ENCODE results near the gene FHIT. TPM values are rescaled to one million over a fixed set of nuclear protein-coding genes. Genes with fewer than 3 reads are reported as not detected.

FHIT gene
- total RNA-seq, 1 experiment from 2014 or later = 9.8 TPM

DNA sequence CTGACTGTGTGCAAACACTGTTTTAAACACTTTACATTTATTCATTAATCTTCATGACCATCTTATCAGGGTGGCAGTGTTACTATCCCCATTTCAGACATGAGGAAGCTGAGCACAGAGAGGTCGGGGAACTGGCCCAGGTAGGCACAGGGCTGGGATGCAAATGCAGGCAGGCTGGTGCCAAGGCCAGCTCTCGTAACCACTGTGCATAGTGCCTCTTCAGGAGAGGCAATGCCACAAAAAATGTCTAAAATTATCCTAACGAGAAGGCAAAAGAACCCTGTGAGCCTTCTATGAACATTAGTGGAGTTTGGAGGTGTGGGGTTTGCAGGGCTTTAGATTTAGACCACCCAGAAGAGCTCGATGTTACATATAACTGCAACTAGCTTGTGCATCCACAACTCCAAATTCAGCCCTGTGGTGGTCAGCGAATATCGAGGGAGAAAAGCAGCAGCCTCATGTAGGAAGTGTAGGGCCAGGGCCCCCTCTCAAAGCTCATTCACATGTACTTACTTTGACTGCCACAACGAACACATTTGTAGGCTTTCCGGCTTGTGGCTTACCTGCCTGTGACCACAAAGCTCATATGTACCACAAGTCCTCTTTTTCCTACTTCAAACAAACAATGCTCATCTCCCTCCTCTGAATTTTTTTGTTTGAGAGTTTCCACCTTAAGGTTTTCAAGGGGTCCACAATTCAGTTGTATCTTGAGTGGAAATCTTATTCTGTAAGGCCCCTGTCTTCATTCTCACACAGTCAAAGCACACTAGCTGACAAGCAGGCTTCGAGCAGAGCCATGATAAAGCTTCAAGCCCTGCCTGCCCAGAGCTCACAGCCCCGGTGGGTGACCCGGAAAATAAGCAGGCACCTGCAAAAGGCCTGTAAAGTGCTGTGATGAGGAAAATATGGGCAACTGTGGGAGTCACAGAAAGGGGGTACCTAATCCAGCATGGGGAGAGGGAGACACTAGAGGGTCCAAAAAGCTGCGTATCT lies 1478.5 kb downstream of the FHIT start:
- Histone ChIP-seq H3K36me3 (ENCODE audit: low read depth) (no peaks in the 10 kb centered on the region), H3K27me3 (ENCODE audit: insufficient read depth, low read depth) (no peaks in the 10 kb centered on the region), H3K4me3 (no peak overlapping the region), H3F3A (ENCODE audit: insufficient read depth, low read depth) (no peaks in the 10 kb centered on the region), H2AFZ (no peak overlapping the region), H4K20me1 (ENCODE audit: insufficient read depth) (no peaks in the 10 kb centered on the region), H3K4me1 (replicated peaks; ENCODE audit: insufficient read depth) (no peaks in the 10 kb centered on the region), H3K27ac (no peak overlapping the region), H3K9me2 (ENCODE audit: insufficient read depth) (no peaks in the 10 kb centered on the region), H3K79me2 (ENCODE audit: low read depth) (no peaks in the 10 kb centered on the region), H3K4me2 (no peak overlapping the region), H3K9me3 (ENCODE audit: insufficient read depth, low read depth) (no peaks in the 10 kb centered on the region)
- no TSS peak for BruUV-seq (replicated peaks)
- intact Hi-C loops (cut with micrococcal nuclease; ENCODE audit: unreplicated experiment) = no loop called here
- DNase-seq = no peak
- CTCF ChIA-PET = no interaction called here
- TF ChIP-seq EZH2 (IDR thresholded peaks at IDR 0.05; ENCODE audit: low read depth) (no peak), CTCF (conservative IDR thresholded peaks at IDR 0.05) (no peak)
- POLR2A ChIA-PET (ENCODE audit: unreplicated experiment) = no interaction called here

DNA sequence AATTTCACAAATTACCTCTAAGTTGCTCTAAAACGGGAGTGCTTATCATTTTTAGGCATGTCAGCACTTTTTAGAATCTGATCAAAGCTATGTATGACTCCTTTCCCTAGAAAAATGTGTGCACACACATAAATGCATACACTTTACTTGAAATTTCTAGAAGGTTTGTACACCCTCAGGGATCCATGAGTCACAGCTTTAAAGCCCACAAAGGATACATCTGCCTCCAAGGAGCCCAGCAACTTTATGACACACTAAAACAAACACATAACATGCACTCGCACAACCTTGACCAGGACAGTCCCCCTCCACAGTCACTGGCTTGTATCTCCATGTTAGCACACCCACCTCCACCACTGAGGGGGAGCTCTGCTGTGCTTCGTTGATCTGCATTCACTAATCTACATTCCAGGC lies 1479.5 kb downstream of the FHIT start:
- H3K79me2 ChIP-seq (ENCODE audit: low read depth) = no peaks in the 10 kb centered on the region
- H4K20me1 ChIP-seq (ENCODE audit: insufficient read depth) = no peaks in the 10 kb centered on the region
- no peaks in the 10 kb centered on the region for H3K27me3 ChIP-seq (ENCODE audit: insufficient read depth, low read depth)
- peak in 1 of 2 experiments; percentile 42 for DNase-seq
- BruUV-seq (replicated peaks) = no TSS peak
- H3F3A ChIP-seq (ENCODE audit: insufficient read depth, low read depth) = no peaks in the 10 kb centered on the region
- ChIA-PET POLR2A (ENCODE audit: unreplicated experiment) (no interaction called here), CTCF (no interaction called here)
- no peaks in the 10 kb centered on the region for H3K36me3 ChIP-seq (ENCODE audit: low read depth)
- TF ChIP-seq CTCF (conservative IDR thresholded peaks at IDR 0.05) = no peak
- TF ChIP-seq EZH2 (IDR thresholded peaks at IDR 0.05; ENCODE audit: low read depth) = no peak
- no peaks in the 10 kb centered on the region for H3K4me1 ChIP-seq (replicated peaks; ENCODE audit: insufficient read depth)
- no peak overlapping the region for H3K27ac ChIP-seq
- intact Hi-C loops (cut with micrococcal nuclease; ENCODE audit: unreplicated experiment) = no loop called here
- H3K9me3 ChIP-seq (ENCODE audit: insufficient read depth, low read depth) = no peaks in the 10 kb centered on the region
- no peak overlapping the region for H3K4me2 ChIP-seq
- H2AFZ ChIP-seq = no peak overlapping the region
- no peaks in the 10 kb centered on the region for H3K9me2 ChIP-seq (ENCODE audit: insufficient read depth)
- no peak overlapping the region for H3K4me3 ChIP-seq

DNA sequence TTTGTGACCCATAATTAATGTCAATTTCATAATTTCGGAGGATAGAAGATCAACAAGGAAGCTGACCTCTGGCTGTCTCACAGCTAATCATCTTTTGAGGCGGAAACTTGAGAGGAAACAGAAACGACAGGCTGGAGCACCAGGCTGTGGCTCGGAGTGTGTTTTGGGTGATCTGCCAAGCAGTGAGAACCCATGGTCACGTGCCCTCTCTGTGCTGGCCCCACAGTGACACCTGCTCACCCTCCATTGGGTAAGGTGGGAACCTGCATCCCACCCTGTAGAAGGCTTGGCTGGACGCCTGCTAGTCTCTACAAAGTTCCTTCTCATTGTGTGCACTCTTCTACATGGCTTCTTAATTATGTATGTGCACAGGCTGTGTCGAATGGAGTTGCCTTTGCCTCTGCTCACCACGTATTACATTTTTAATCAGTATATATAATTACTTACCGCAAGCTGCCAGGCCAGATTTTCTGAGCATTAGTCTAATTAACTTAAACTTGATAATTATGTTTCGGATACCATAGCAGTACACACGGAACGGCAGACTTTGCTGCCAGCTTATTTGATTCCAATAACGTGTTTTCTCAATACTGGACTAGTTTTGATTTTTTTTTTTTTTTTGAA lies 1482.0 kb downstream of the FHIT start:
- H3K4me1 ChIP-seq (replicated peaks; ENCODE audit: insufficient read depth) = no peaks in the 10 kb centered on the region
- no peak overlapping the region for H3K4me3 ChIP-seq
- H4K20me1 ChIP-seq (ENCODE audit: insufficient read depth) = no peaks in the 10 kb centered on the region
- no peak for DNase-seq
- intact Hi-C loops (cut with micrococcal nuclease; ENCODE audit: unreplicated experiment) = no loop called here
- no peak overlapping the region for H3K27ac ChIP-seq
- ChIA-PET CTCF (no interaction called here), POLR2A (ENCODE audit: unreplicated experiment) (no interaction called here)
- no peaks in the 10 kb centered on the region for H3K9me3 ChIP-seq (ENCODE audit: insufficient read depth, low read depth)
- no peak for TF ChIP-seq EZH2 (IDR thresholded peaks at IDR 0.05; ENCODE audit: low read depth)
- TF ChIP-seq CTCF (conservative IDR thresholded peaks at IDR 0.05) = no peak
- H3K36me3 ChIP-seq (ENCODE audit: low read depth) = no peaks in the 10 kb centered on the region
- H3K27me3 ChIP-seq (ENCODE audit: insufficient read depth, low read depth) = no peaks in the 10 kb centered on the region
- H3K79me2 ChIP-seq (ENCODE audit: low read depth) = no peaks in the 10 kb centered on the region
- no peaks in the 10 kb centered on the region; the same call in 1 of the 2 replicates for H3K9me2 ChIP-seq (ENCODE audit: insufficient read depth)
- BruUV-seq (replicated peaks) = no TSS peak
- H2AFZ ChIP-seq = no peak overlapping the region
- H3F3A ChIP-seq (ENCODE audit: insufficient read depth, low read depth) = no peaks in the 10 kb centered on the region
- no peak overlapping the region for H3K4me2 ChIP-seq

Data from PC-9 (cell line).